ENCODE data around the gene HOXA7.

Gene HOXA7

GRCh38 chr7:27110186-27111031 is 46.1 kb downstream of the HOXA7 start:
- no peak for DNase-seq (ENCODE audit: low spot score)
- in situ Hi-C loops (cut with MboI; ENCODE audit: low pct_unique_long_range_greater_than_20kb, low sequenced_read_pairs, unreplicated experiment) = no loop called here
- no peak for TF ChIP-seq CTCF (IDR thresholded peaks at IDR 0.05; ENCODE audit: extremely low read depth, insufficient read depth, missing control alignments)

DNA sequence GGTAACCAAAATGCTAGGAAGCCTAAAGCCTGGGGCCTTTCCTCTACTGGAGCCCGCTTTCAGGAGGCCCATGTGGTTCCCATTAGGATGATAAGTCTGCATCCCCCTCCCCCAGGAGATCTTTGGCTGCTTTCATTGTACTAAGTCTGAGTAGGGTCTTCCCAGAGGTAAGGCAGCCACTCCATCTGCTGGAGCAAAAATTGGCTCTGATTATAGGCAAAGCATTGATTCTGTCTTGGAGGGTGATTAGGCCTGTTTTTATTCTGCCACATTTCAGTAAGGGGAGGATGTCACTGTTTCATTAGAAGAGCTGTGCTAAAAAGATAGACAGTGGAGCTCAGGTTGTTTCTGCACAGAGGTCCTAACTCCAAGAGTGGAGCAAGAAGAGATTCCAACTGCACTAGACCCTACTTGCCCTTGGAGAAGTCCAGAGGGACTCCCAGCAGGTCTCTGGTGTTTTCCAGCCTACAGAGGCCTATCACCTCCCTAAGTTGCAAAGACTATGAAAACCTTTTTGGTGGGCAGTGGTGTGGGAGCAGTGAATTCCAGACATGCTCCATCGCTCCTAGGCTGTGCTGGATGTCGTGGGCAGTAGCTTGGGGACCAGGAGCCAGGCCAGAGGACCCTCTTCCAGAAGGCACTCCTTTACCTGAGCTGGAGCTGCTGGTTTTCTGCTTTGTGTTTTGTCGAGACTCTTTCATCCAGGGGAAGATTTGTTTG is 46.8 kb downstream of the HOXA7 start:
- in situ Hi-C loops (cut with MboI; ENCODE audit: low pct_unique_long_range_greater_than_20kb, low sequenced_read_pairs, unreplicated experiment) = no loop called here
- TF ChIP-seq CTCF (IDR thresholded peaks at IDR 0.05; ENCODE audit: extremely low read depth, insufficient read depth, missing control alignments) = no peak
- DNase-seq (ENCODE audit: low spot score) = no peak

GRCh38 chr7:27108390-27109127 is 47.9 kb downstream of the HOXA7 start:
- TF ChIP-seq CTCF (IDR thresholded peaks at IDR 0.05; ENCODE audit: extremely low read depth, insufficient read depth, missing control alignments) = no peak
- in situ Hi-C loops (cut with MboI; ENCODE audit: low pct_unique_long_range_greater_than_20kb, low sequenced_read_pairs, unreplicated experiment) = no loop called here
- DNase-seq (ENCODE audit: low spot score) = no peak

- in situ Hi-C loops (cut with MboI; ENCODE audit: low pct_unique_long_range_greater_than_20kb, low sequenced_read_pairs, unreplicated experiment) = no loop called here
- no peak for TF ChIP-seq CTCF (IDR thresholded peaks at IDR 0.05; ENCODE audit: extremely low read depth, insufficient read depth, missing control alignments)
- DNase-seq (ENCODE audit: low spot score) = no peak
Observed at GRCh38 chr7:27107391-27108381, 48.8 kb downstream of the HOXA7 start.

DNA sequence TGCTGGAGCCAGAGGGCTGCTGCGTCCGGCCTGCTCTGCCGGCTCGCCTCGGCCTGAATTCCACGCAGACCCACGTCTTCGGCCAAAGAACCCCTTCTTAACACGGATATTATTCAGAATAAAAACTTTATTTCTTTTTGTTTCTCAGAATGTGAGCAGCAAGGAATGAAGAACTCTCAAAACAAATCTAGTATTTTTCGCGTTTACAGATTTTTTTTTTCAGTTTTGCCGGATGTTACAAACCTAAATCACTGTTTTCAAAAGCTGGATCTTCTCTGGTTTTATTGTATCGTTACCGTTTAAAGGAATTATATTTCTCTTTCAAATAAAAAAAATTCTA is 49.6 kb downstream of the HOXA7 start:
- in situ Hi-C loops (cut with MboI; ENCODE audit: low pct_unique_long_range_greater_than_20kb, low sequenced_read_pairs, unreplicated experiment) = no loop called here
- TF ChIP-seq CTCF (IDR thresholded peaks at IDR 0.05; ENCODE audit: extremely low read depth, insufficient read depth, missing control alignments) = no peak
- no peak for DNase-seq (ENCODE audit: low spot score)
